Mesodermal cell (in vitro differentiated cells): ENCODE results near the gene PTPN14.

ENCODE experiments used
- H3K27ac ChIP-seq: 2 replicates; pipeline ENCODE4 v1.7.0; 2013; ENCODE audit warnings: mild to moderate bottlenecking, low read depth, low read length, moderate library complexity; ENCODE audit not compliant: severe bottlenecking
- H3K36me3 ChIP-seq: 2 replicates; pipeline ENCODE4 v1.7.1; 2013; ENCODE audit warnings: mild to moderate bottlenecking, low read length, moderate library complexity; ENCODE audit not compliant: control insufficient read depth, insufficient read depth
- H3K4me1 ChIP-seq: one replicate; pipeline ENCODE4 v1.7.1; 2013; ENCODE audit warnings: mild to moderate bottlenecking, low read length; ENCODE audit not compliant: insufficient read depth, control insufficient read depth, poor library complexity, severe bottlenecking
- H3K4me3 ChIP-seq: 2 replicates; pipeline ENCODE4 v1.7.0; 2013; ENCODE audit warnings: low read length, control low read depth, mild to moderate bottlenecking; ENCODE audit not compliant: insufficient read depth, poor library complexity, severe bottlenecking; ENCODE audit errors: extremely low read depth
- H3K9me3 ChIP-seq: 2 replicates; pipeline ENCODE4 v1.7.1; 2013; ENCODE audit warnings: mild to moderate bottlenecking, low read length, moderate library complexity; ENCODE audit not compliant: control insufficient read depth
- WGBS, 2 experiments: methylation state at CpG; one replicate each; pipeline ENCODE4 v1.1.5; 2013; ENCODE audit warnings: missing lambda C conversion rate in 2 of 2; ENCODE audit not compliant: insufficient coverage in 2 of 2; 5-methylcytosine and 5-hydroxymethylcytosine counted together

Gene PTPN14

DNA sequence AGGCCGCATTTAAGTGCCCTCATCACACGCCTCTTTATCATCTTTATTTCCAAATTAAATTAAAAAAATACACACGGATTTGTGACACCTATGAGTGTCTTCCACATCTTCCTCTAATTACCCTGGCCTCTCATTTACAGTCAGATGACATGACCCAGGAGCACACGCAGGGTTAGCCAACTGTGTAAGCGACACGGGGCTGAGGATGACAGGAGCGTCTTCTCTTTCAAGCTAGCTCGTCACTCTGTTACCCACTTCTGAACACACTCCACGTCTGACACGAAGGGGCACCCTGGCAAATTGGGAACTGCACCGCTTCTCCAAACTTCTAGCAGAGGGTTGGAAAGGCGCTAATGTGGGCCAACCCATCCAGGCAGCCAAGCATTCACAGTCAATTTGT is 158.3 kb downstream of the PTPN14 start:
- no peaks in the 10 kb centered on the region for H3K4me1 ChIP-seq
- H3K4me3 ChIP-seq, result no peak overlapping the region
- no peak overlapping the region for H3K27ac ChIP-seq
- peaks cover 90% of the 10 kb centered on the region for H3K36me3 ChIP-seq
- WGBS, 2 experiments, result 92 to 98% methylated on average over 12 of the region's 12 CpGs
- H3K9me3 ChIP-seq, result no peaks in the 10 kb centered on the region

GRCh38 chr1:214391873-214392645 is 159.3 kb downstream of the PTPN14 start:
- H3K4me1 ChIP-seq, result peaks cover 3% of the 10 kb centered on the region
- H3K9me3 ChIP-seq, result no peaks in the 10 kb centered on the region
- peaks cover 90% of the 10 kb centered on the region for H3K36me3 ChIP-seq
- 91% methylated on average over 7 to 8 of the region's 12 CpGs for WGBS, 2 experiments
- H3K27ac ChIP-seq, result no peak overlapping the region
- no peak overlapping the region for H3K4me3 ChIP-seq

GRCh38 chr1:214389734-214390133 is 161.7 kb downstream of the PTPN14 start:
- Histone ChIP-seq H3K27ac (no peak overlapping the region), H3K4me3 (no peak overlapping the region), H3K4me1 (peaks cover 4% of the 10 kb centered on the region), H3K9me3 (no peaks in the 10 kb centered on the region), H3K36me3 (peaks cover 90% of the 10 kb centered on the region)
- WGBS, 2 experiments, result no CpG with 5 or more reads among the region's 4 CpGs

- Histone ChIP-seq H3K27ac (no peak overlapping the region), H3K4me1 (peaks cover 4% of the 10 kb centered on the region), H3K36me3 (peaks cover 90% of the 10 kb centered on the region), H3K4me3 (no peak overlapping the region), H3K9me3 (no peaks in the 10 kb centered on the region)
- whole genome bisulfite sequencing, 2 experiments, result 83 to 94% methylated on average over 5 to 8 of the region's 14 CpGs
Measured at GRCh38 chr1:214386747-214387146, 164.7 kb downstream of the PTPN14 start.

DNA sequence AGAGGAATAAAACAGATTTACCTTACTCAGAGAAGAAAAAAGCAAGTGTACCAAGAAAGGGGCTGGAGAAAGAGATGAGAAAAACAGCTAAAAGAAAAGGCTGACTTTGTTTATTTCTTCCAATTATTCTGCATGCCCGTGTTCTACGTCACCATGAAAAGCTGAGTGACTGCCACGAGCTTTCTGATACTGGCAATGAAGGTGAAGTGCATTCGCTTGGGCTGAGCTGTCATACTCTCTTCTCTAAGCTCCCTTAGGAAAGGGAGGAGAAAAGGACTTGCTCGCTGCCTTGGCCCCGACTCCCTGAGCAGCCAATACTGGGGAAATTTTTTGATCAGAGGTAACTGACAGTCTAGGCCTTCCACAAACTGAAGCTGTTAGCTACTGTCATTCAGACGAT is 165.1 kb downstream of the PTPN14 start:
- Histone ChIP-seq H3K4me3 (no peak overlapping the region), H3K27ac (no peak overlapping the region), H3K36me3 (peaks cover 92% of the 10 kb centered on the region), H3K9me3 (no peaks in the 10 kb centered on the region), H3K4me1 (peaks cover 4% of the 10 kb centered on the region)
- WGBS, 2 experiments, result 93 to 98% methylated on average over 3 to 4 of the region's 7 CpGs

DNA sequence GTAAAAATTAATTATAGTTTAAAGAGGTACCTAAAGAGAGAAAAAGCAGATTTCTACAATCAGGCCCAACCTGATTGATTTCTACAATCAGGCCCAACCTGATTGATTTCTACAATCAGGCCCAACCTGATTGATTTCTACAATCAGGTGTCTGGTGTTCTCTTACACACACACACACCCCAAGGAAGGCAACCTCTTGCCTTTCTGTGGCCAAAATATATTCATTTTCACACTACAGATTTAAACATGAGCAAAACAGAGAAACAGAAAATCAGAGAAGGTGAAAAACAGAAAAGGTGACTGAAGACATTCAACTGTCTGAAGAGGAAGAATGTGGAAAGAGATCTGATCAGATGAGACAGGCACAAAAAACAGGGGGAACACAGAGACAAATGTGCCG is 166.0 kb downstream of the PTPN14 start:
- Histone ChIP-seq H3K36me3 (peaks cover 96% of the 10 kb centered on the region), H3K4me1 (peaks cover 4% of the 10 kb centered on the region), H3K27ac (no peak overlapping the region), H3K9me3 (no peaks in the 10 kb centered on the region), H3K4me3 (no peak overlapping the region)
- no CpG with 5 or more reads among the region's 1 CpG for WGBS, 2 experiments

GRCh38 chr1:214384373-214385079 is 166.9 kb downstream of the PTPN14 start:
- Histone ChIP-seq H3K27ac (no peak overlapping the region), H3K4me1 (peaks cover 9% of the 10 kb centered on the region), H3K36me3 (peaks cover 99% of the 10 kb centered on the region), H3K9me3 (no peaks in the 10 kb centered on the region), H3K4me3 (no peak overlapping the region)
- 96 to 97% methylated on average over 14 to 17 of the region's 18 CpGs for WGBS, 2 experiments

DNA sequence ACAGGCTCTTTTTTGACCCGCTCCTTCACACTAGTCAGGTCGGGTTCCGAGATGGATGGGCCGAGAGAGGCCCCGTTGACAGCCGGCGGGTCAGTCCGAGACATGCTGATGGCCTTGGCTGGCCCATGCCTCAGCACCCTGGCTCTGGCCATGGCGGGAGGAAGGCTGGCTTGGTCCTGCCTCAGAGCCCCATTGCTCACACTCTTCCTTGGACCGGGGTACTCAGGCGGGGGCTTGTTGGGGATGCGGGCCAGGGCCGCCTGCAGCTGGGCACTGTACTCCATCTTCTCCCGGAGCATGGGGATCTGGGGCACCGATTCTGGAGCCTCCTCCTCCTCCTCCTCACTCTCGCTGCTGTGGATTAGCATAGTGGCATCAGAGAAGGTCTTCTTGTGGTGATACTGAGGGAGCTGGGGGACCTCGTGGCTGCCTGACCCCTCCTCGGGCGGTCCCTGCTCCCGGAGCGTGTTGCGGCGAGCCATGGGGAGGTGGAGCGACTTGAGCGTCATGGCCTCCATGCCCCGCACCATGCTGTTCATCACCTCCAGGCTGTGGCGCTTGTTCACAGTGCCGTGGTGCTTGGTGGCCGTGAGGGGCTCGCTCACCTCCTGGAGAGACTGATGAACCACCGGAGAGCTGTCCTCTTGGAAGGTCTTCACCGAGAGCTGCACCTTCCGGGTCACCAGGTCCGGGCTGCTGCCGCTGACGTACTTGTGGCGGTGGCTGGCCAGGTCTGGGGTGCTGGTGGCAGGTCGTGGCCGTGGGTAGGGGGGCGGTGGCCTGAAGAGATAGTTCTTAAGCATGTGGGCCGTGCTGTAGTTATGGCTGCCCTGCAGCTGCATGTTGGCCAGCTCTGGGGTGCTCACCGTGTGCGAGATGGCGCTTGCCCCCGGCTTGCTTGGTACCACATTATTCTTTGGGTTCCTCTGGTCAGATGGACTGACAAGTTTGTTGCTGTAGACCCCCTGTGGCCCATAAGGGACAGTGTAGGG is 167.7 kb downstream of the PTPN14 start:
- 98% methylated on average over 30 to 36 of the region's 45 CpGs for WGBS, 2 experiments
- H3K9me3 ChIP-seq, result no peaks in the 10 kb centered on the region
- no peak overlapping the region for H3K27ac ChIP-seq
- peaks cover 97% of the 10 kb centered on the region for H3K36me3 ChIP-seq
- H3K4me1 ChIP-seq, result peaks cover 18% of the 10 kb centered on the region
- H3K4me3 ChIP-seq, result no peak overlapping the region

DNA sequence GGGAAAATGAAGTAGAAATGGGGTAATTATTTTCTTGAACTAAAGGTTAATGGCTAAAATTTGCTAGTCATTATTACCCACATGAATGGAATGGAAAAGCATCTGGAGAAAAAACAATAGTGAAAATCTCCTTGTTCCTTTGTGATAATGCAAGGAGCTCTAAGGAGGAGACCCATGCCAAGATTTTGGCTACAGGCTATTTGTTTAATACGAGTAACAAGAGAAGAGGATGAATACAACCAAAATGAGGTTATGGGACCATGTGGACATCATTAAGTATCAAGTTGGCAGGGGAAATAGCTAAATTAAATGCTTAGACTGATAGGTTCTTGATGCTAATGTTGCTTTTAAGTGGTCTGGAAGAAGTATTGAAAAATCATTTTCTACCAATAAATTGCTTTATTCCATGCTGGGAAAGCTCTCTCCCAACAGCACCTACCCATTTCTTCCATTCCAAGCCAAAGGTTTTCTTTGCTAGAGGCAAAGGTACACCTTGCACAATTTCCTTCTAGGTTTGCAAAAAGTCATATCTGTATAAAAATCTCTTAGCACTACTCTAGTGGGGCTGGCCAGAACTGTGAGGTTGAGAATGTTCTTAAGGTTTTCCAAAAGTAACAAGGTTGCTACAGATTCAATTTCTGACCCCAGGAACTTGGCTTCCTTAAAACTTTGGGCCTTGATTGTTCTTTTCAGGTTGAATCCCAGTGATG is 170.3 kb downstream of the PTPN14 start:
- peaks cover 81% of the 10 kb centered on the region for H3K36me3 ChIP-seq
- no peaks in the 10 kb centered on the region for H3K9me3 ChIP-seq
- no peak overlapping the region for H3K27ac ChIP-seq
- no peak overlapping the region for H3K4me3 ChIP-seq
- H3K4me1 ChIP-seq, result peaks cover 16% of the 10 kb centered on the region
- 83 to 93% methylated on average over 1 of the region's 1 CpG for WGBS, 2 experiments

DNA sequence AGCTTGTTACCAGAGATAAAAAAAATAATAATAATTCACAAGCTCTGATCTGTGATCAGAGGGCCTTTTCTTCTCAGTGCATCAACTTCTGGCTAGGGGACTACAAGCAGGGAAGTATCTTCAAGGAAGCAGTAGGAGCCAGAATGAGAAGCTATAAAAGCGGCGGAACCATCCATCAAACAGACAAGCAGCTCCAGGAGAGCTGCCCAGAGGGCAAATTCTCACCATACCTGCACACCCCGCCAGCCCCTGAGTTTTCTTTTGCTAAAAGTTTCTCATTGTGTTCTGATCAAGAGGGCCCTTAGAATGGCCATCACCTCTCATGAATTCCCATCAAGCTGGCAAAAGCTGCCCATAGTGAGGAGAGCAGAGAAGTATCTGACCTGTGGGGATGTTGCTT is 171.0 kb downstream of the PTPN14 start:
- Histone ChIP-seq H3K27ac (no peak overlapping the region), H3K9me3 (no peaks in the 10 kb centered on the region), H3K36me3 (peaks cover 80% of the 10 kb centered on the region), H3K4me3 (no peak overlapping the region), H3K4me1 (peaks cover 16% of the 10 kb centered on the region)
- 100% methylated on average over 1 of the region's 3 CpGs; no CpG with 5 or more reads in 1 of the 2 experiments for WGBS, 2 experiments
